H1 (cell line): ENCODE measurements around the gene NHEJ1. TPM values are rescaled to one million over a fixed set of nuclear protein-coding genes. Genes with fewer than 3 reads are reported as not detected.
A peak's percentile ranks its signal among the peaks of the same experiment; 100 is the strongest.

Source experiments
- CTCF ChIA-PET: fragments of 300-600 bp; sonication (Branson Sonifier 250); formaldehyde crosslinking; loops from one replicate; lab custom pipeline; 2021; ENCODE audit not compliant: partially characterized antibody; lab: Charles Lee
- POLR2A ChIA-PET: fragments of 300-600 bp; sonication (Branson Sonifier 250); formaldehyde crosslinking; loops from one replicate; lab custom pipeline; 2021; ENCODE audit warnings: inconsistent platforms; ENCODE audit not compliant: partially characterized antibody; lab: Charles Lee
- DNase-seq, 2 experiments: peaks; one replicate each; pipeline versions ENCODE4 v3.0.0 to v3.0.0-alpha.2; 2010 to 2022; ENCODE audit warnings: low spot score in 2 of 2, low read depth in 1 of 2, mixed read lengths in 1 of 2
- FAIRE-seq: peaks from 2 replicates; lab custom pipeline; 2011; peaks lifted over from hg19 to GRCh38; lab: Jason Lieb, UNC
- H2AFZ ChIP-seq: 2 replicates; pipeline ENCODE4 v1.8.1; 2012; ENCODE audit warnings: low read length, inconsistent platforms
- H2AK5ac ChIP-seq: 2 replicates; pipeline ENCODE4 v1.6.1; 2013; ENCODE audit warnings: low read depth, low read length
- H2BK120ac ChIP-seq: replicated peaks from 2 replicates; pipeline ENCODE3; 2013; ENCODE audit warnings: low read depth, low read length, inconsistent platforms
- H2BK12ac ChIP-seq: 2 replicates; pipeline ENCODE4 v1.6.1; 2013; ENCODE audit warnings: low read depth, low read length
- H2BK15ac ChIP-seq: 2 replicates; pipeline ENCODE4 v1.6.1; 2013; ENCODE audit warnings: low read length
- H2BK20ac ChIP-seq: 2 replicates; pipeline ENCODE4 v1.6.1; 2013; ENCODE audit warnings: low read length
- H2BK5ac ChIP-seq: 2 replicates; pipeline ENCODE4 v1.6.1; 2013; ENCODE audit warnings: low read depth, low read length
- H3K14ac ChIP-seq: 2 replicates; pipeline ENCODE4 v1.6.1; 2013; ENCODE audit warnings: inconsistent platforms; ENCODE audit not compliant: insufficient read length
- H3K18ac ChIP-seq: 2 replicates; pipeline ENCODE4 v1.6.1; 2013; ENCODE audit warnings: low read length; ENCODE audit errors: extremely low read depth
- H3K23ac ChIP-seq: 2 replicates; pipeline ENCODE4 v1.6.1; 2013; ENCODE audit warnings: inconsistent platforms; ENCODE audit not compliant: insufficient read length
- H3K23me2 ChIP-seq: 2 replicates; pipeline ENCODE4 v1.6.1; 2013; ENCODE audit warnings: low read depth, low read length
- H3K27ac ChIP-seq: 2 replicates; pipeline ENCODE4 v1.6.1; 2011; ENCODE audit warnings: low read depth, low read length, inconsistent platforms
- H3K27me3 ChIP-seq, 4 experiments: replicated peaks in 1 of 4; 1 replicate in 1 of 4; 2 replicates in 3 of 4; pipeline versions ENCODE4 v1.6.1 to v1.8.1; 2011 to 2013; ENCODE audit warnings: low read length in 3 of 4, mild to moderate bottlenecking in 3 of 4, inconsistent platforms in 2 of 4, mixed read lengths in 2 of 4, moderate library complexity in 1 of 4; ENCODE audit not compliant: control insufficient read depth in 3 of 4, insufficient read depth in 3 of 4; ENCODE audit errors: extremely low read depth in 1 of 4
- H3K36me3 ChIP-seq, 4 experiments: 2 replicates each; pipeline versions ENCODE4 v1.6.1 to v1.8.1; 2011 to 2013; ENCODE audit warnings: mild to moderate bottlenecking in 4 of 4, low read length in 3 of 4, moderate library complexity in 2 of 4, control low read depth in 1 of 4, inconsistent platforms in 1 of 4; ENCODE audit not compliant: insufficient read depth in 4 of 4, control insufficient read depth in 2 of 4
- H3K4ac ChIP-seq: replicated peaks from 2 replicates; pipeline ENCODE3; 2013; ENCODE audit warnings: low read length, low read depth, mixed read lengths, inconsistent platforms; ENCODE audit not compliant: insufficient read length
- H3K4me1 ChIP-seq, 4 experiments: replicated peaks in 1 of 4; 1 replicate in 1 of 4; 2 replicates in 3 of 4; pipeline versions ENCODE4 v1.6.1 to v1.8.1; 2011 to 2013; ENCODE audit warnings: low read length in 3 of 4, inconsistent platforms in 2 of 4, mixed read lengths in 1 of 4; ENCODE audit not compliant: insufficient read depth in 4 of 4, control insufficient read depth in 3 of 4
- H3K4me2 ChIP-seq, 2 experiments: 2 replicates each; pipeline versions ENCODE4 v1.6.1 to v1.8.1; 2011 to 2013; ENCODE audit warnings: low read depth in 2 of 2, low read length in 2 of 2, control low read depth in 1 of 2, inconsistent platforms in 1 of 2, mild to moderate bottlenecking in 1 of 2; ENCODE audit not compliant: insufficient read depth in 1 of 2
- H3K4me3 ChIP-seq, 4 experiments: fragments of 200-600, 300-600 bp in 1 of 4; sonication (generic), shearing (Covaris generic), sonication (Bioruptor Twin) in 1 of 4; 2 replicates each; pipeline versions ENCODE4 v1.5.1 to v1.8.1; 2011 to 2016; ENCODE audit warnings: low read length in 4 of 4, low read depth in 3 of 4, control low read depth in 2 of 4, inconsistent platforms in 2 of 4, mild to moderate bottlenecking in 2 of 4, mixed read lengths in 1 of 4, moderate library complexity in 1 of 4; ENCODE audit not compliant: insufficient read depth in 2 of 4; ENCODE audit errors: extremely low read depth in 1 of 4
- H3K56ac ChIP-seq: replicated peaks from 2 replicates; pipeline ENCODE3; 2013; ENCODE audit warnings: low read depth, mild to moderate bottlenecking, mixed read lengths, low read length, inconsistent platforms; ENCODE audit not compliant: insufficient read length
- H3K79me1 ChIP-seq: 2 replicates; pipeline ENCODE4 v1.6.1; 2013; ENCODE audit warnings: low read depth, low read length, control low read depth
- H3K79me2 ChIP-seq, 2 experiments: 2 replicates each; pipeline versions ENCODE4 v1.6.1 to v1.8.1; 2012 to 2013; ENCODE audit warnings: low read length in 2 of 2, mild to moderate bottlenecking in 2 of 2, inconsistent platforms in 1 of 2; ENCODE audit not compliant: insufficient read depth in 2 of 2, control insufficient read depth in 1 of 2
- H3K9ac ChIP-seq, 4 experiments: replicated peaks in 1 of 4; 1 replicate in 1 of 4; 2 replicates in 3 of 4; pipeline versions ENCODE4 v1.6.1 to v1.8.1; 2011 to 2013; ENCODE audit warnings: low read depth in 3 of 4, low read length in 3 of 4, control low read depth in 2 of 4, mild to moderate bottlenecking in 2 of 4, moderate library complexity in 2 of 4, inconsistent platforms in 1 of 4; ENCODE audit errors: extremely low read depth in 1 of 4
- H3K9me3 ChIP-seq, 2 experiments: 2 replicates each; pipeline versions ENCODE4 v1.6.1 to v1.8.1; 2012 to 2013; ENCODE audit warnings: mild to moderate bottlenecking in 2 of 2, moderate library complexity in 2 of 2, control low read depth in 1 of 2, inconsistent platforms in 1 of 2, low read depth in 1 of 2, low read length in 1 of 2, mixed read lengths in 1 of 2; ENCODE audit not compliant: insufficient read depth in 2 of 2
- H4K20me1 ChIP-seq, 2 experiments: replicated peaks in 1 of 2; 2 replicates each; pipeline versions ENCODE3 to v1.8.1; 2011 to 2013; ENCODE audit warnings: inconsistent platforms in 2 of 2, low read length in 2 of 2, mild to moderate bottlenecking in 1 of 2; ENCODE audit not compliant: insufficient read depth in 2 of 2, control insufficient read depth in 1 of 2
- H4K5ac ChIP-seq: 2 replicates; pipeline ENCODE4 v1.6.1; 2013; ENCODE audit warnings: low read length, low read depth, mixed read lengths, inconsistent platforms; ENCODE audit not compliant: insufficient read length
- H4K8ac ChIP-seq: 2 replicates; pipeline ENCODE4 v1.8.0; 2013; ENCODE audit warnings: mild to moderate bottlenecking, moderate library complexity, low read length, inconsistent platforms; ENCODE audit not compliant: insufficient read depth; ENCODE audit errors: extremely low read depth
- H4K91ac ChIP-seq: replicated peaks from 2 replicates; pipeline ENCODE3; 2013; ENCODE audit warnings: low read length, mixed read lengths, inconsistent platforms; ENCODE audit not compliant: insufficient read length
- BCL11A ChIP-seq, 2 experiments: IDR thresholded peaks; one replicate each; pipeline ENCODE4 v1.6.1; 2011; ENCODE audit warnings: low read depth in 2 of 2, low read length in 2 of 2, mild to moderate bottlenecking in 2 of 2
- BRCA1 ChIP-seq: IDR thresholded peaks from 2 replicates; pipeline ENCODE4 v1.6.1; 2012; ENCODE audit warnings: low read depth, low read length, improper control_type of control experiment
- CHD2 ChIP-seq: IDR thresholded peaks from 2 replicates; pipeline ENCODE4 v1.6.1; 2012; ENCODE audit warnings: low read length, improper control_type of control experiment
- CREB1 ChIP-seq: IDR thresholded peaks from 2 replicates; pipeline ENCODE4 v1.6.1; 2012; ENCODE audit warnings: inconsistent platforms
- NANOG ChIP-seq: IDR thresholded peaks from 2 replicates; pipeline ENCODE4 v1.6.1; 2011; ENCODE audit warnings: low read length, low read depth, mild to moderate bottlenecking, inconsistent platforms; ENCODE audit not compliant: insufficient read depth, poor library complexity, severe bottlenecking
- POU5F1 ChIP-seq: IDR thresholded peaks from 2 replicates; pipeline ENCODE4 v1.6.1; 2011; ENCODE audit warnings: low read depth, mild to moderate bottlenecking, low read length, moderate library complexity
- RBBP5 ChIP-seq: IDR thresholded peaks from 2 replicates; pipeline ENCODE4 v1.7.1; 2012; ENCODE audit warnings: low read depth, mild to moderate bottlenecking, inconsistent platforms, low read length, moderate library complexity, borderline replicate concordance
- RNF2 ChIP-seq: fragments of 200-900, 300-1000 bp; sonication (generic); IDR thresholded peaks from 2 replicates; pipeline ENCODE4 v1.7.1; 2016; ENCODE audit warnings: borderline replicate concordance, low read depth, mild to moderate bottlenecking, antibody characterized with exemption, low read length; ENCODE audit not compliant: poor library complexity, severe bottlenecking; ENCODE audit errors: missing control alignments
- TAF7 ChIP-seq: optimal IDR thresholded peaks from 2 replicates; pipeline ENCODE3; 2011; ENCODE audit warnings: low read depth, mild to moderate bottlenecking, inconsistent platforms, low read length, moderate library complexity, borderline replicate concordance
- WGBS, 2 experiments: shearing (Covaris generic) in 1 of 2; methylation state at CpG; one replicate each; pipeline versions ENCODE4 v1.1.6 to v1.1.7; 2013 to 2015; ENCODE audit warnings: low lambda C conversion rate in 2 of 2, mixed read lengths in 2 of 2, inconsistent platforms in 1 of 2, low coverage in 1 of 2, missing lambda C conversion rate in 1 of 2; ENCODE audit not compliant: insufficient replicate concordance in 2 of 2, insufficient coverage in 1 of 2, insufficient read length in 1 of 2; ENCODE audit errors: extremely low coverage in 1 of 2, missing lambda C conversion rate in 1 of 2; 5-methylcytosine and 5-hydroxymethylcytosine counted together
- polyA plus RNA-seq, 7 experiments: library from polyadenylated mRNA; depleted of rRNA in 3 of 7; stranded (reverse) in 5 of 7; unstranded in 2 of 7; fragments of >200 nt in 5 of 7; fragments of 200-250 nt in 2 of 7; gene quantifications; 1 replicate in 5 of 7; 2 replicates in 1 of 7; 4 replicates in 1 of 7; pipeline versions ENCODE4 v1.2.1 to v1.2.3, GENCODE V29; 2011 to 2013; ENCODE audit warnings: missing spikeins in 2 of 7, mixed read lengths in 2 of 7
- total RNA-seq: library from RNA; stranded (reverse); fragmentation: NEBNext Ultra II Directional; extraction: Animal tissue kit (Norgen Biotek cat#: 25700); gene quantifications from 2 replicates; pipeline ENCODE4 v1.2.1, GENCODE V29; 2021
- TF ChIP-seq, protein P1 (sequence below): IDR thresholded peaks from 2 replicates; pipeline ENCODE4 v1.6.1; 2012; ENCODE audit warnings: inconsistent platforms

NHEJ1 gene
- total and polyA plus RNA-seq, 2 of the 8 experiments (the other 6 are each of a cell fraction or from before 2014, with no cell fraction given): 22.7 to 24.1 TPM

GRCh38 chr2:219168526-219168925 is 7.9 kb upstream of the NHEJ1 start:
- 86% methylated on average over 6 of the region's 6 CpGs; no CpG with 5 or more reads in 1 of the 2 experiments for WGBS, 2 experiments
- Histone ChIP-seq H3K79me2 (no peaks in the 10 kb centered on the region), H2BK5ac (no peak overlapping the region), H3K4ac (no peak overlapping the region), H4K5ac (no peak overlapping the region), H3K9ac (no peak overlapping the region), H2BK20ac (no peak overlapping the region), H2BK15ac (no peak overlapping the region), H4K20me1 (peaks cover 0 to 4% of the 10 kb centered on the region in 2 experiments), H2AFZ (no peak overlapping the region), H3K18ac (no peak overlapping the region), H4K8ac (peak overlapping the region; percentile 46; the same call in 1 of the 2 replicates), H2BK120ac (no peak overlapping the region), H2AK5ac (no peak overlapping the region), H3K23ac (no peak overlapping the region), H3K4me2 (no peak overlapping the region), H3K27me3 (no peaks in the 10 kb centered on the region; a peak in 1 of 7 replicates), H3K27ac (no peak overlapping the region), H3K56ac (no peak overlapping the region), H4K91ac (no peak overlapping the region), H3K36me3 (peaks cover 0 to 2% (median 0%) of the 10 kb centered on the region in 4 experiments; a peak in 2 of 8 replicates), H3K23me2 (no peaks in the 10 kb centered on the region), H3K9me3 (no peaks in the 10 kb centered on the region), H3K4me1 (no peaks in the 10 kb centered on the region), H3K14ac (no peak overlapping the region), H3K79me1 (no peaks in the 10 kb centered on the region; the same call in 1 of the 2 replicates), H2BK12ac (no peak overlapping the region), H3K4me3 (no peak overlapping the region)
- CTCF ChIA-PET: interaction anchor here (0.8 to 1.8 kb wide), 3 partner anchors 9 to 131 kb away, joined by 3 to 4 read pairs (median 4); no protein-coding TSS in a partner anchor
- TF ChIP-seq RBBP5 (no peak), NANOG (no peak), POU5F1 (no peak), BCL11A (IDR thresholded peaks at IDR 0.05; ENCODE audit: low read depth in 2 of 2, low read length in 2 of 2) (no peak), RNF2 (no peak), CREB1 (no peak), TAF7 (no peak), BRCA1 (no peak), CHD2 (no peak)
- TF ChIP-seq, protein P1, sequence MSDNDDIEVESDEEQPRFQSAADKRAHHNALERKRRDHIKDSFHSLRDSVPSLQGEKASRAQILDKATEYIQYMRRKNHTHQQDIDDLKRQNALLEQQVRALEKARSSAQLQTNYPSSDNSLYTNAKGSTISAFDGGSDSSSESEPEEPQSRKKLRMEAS: no peak
- FAIRE-seq (no peak), DNase-seq (no peak)
- POLR2A ChIA-PET: no interaction called here
